C4-2B (cell line): ENCODE results near the gene ADGRA1.

Source experiments
- H3K27ac ChIP-seq: fragments of 450-650 bp; 2 replicates; pipeline ENCODE4 v1.5.1; 2017
- CTCF ChIP-seq: fragments of 450-650 bp; conservative IDR thresholded peaks from 2 replicates; pipeline ENCODE4 v1.5.1; 2017; ENCODE audit warnings: mild to moderate bottlenecking
- ZFX ChIP-seq: fragments of 450-650 bp; IDR thresholded peaks from 2 replicates; pipeline ENCODE4 v1.6.1; 2017

ADGRA1 gene

GRCh38 chr10:133087045-133087678 is 562 bp upstream of the ADGRA1 start:
- TF ChIP-seq CTCF = no peak
- TF ChIP-seq ZFX = no peak
- no peak overlapping the region for H3K27ac ChIP-seq

- TF ChIP-seq CTCF (no peak), ZFX (no peak)
- no peak overlapping the region for H3K27ac ChIP-seq
These were observed 643 bp downstream of the ADGRA1 start for GRCh38 chr10:133088179-133088955.

- TF ChIP-seq CTCF (no peak), ZFX (no peak)
These were observed 1.5 kb downstream of the ADGRA1 start for GRCh38 chr10:133088956-133089800.

GRCh38 chr10:133090101-133090500 is 2.4 kb downstream of the ADGRA1 start:
- H3K27ac ChIP-seq = no peak overlapping the region
- no peak for TF ChIP-seq CTCF
- TF ChIP-seq ZFX = no peak

More at GRCh38 chr10:133088956-133089800, 1.5 kb downstream of the ADGRA1 start:
- H3K27ac ChIP-seq = no peak overlapping the region

GRCh38 chr10:133090654-133091053 is 2.9 kb downstream of the ADGRA1 start:
- TF ChIP-seq CTCF (no peak), ZFX (no peak)
- H3K27ac ChIP-seq = no peak overlapping the region

GRCh38 chr10:133091316-133091715 is 3.6 kb downstream of the ADGRA1 start:
- TF ChIP-seq ZFX (no peak), CTCF (no peak)
- no peak overlapping the region for H3K27ac ChIP-seq
